ENCODE measurements around the gene TEX11.

GRCh38 chrX:70720721-70721120, 187.8 kb downstream of the TEX11 start:
- TF ChIP-seq EZH2phosphoT487 (IDR thresholded peaks at IDR 0.05; ENCODE audit: borderline replicate concordance, low read depth, low read length) (no peak), CTCF (conservative IDR thresholded peaks at IDR 0.05; ENCODE audit: low read length) (no peak)
